ES-I3 (cell line): ENCODE data around the gene GPN1.

Experiments
- H3K36me3 ChIP-seq: 2 replicates; pipeline ENCODE4 v1.6.1; 2013; ENCODE audit warnings: mild to moderate bottlenecking, low read length, control low read depth, moderate library complexity; ENCODE audit not compliant: insufficient read depth
- H3K4me1 ChIP-seq: 2 replicates; pipeline ENCODE4 v1.6.1; 2013; ENCODE audit warnings: mild to moderate bottlenecking, control low read depth, low read length; ENCODE audit not compliant: insufficient read depth
- H3K9ac ChIP-seq: 2 replicates; pipeline ENCODE4 v1.6.1; 2013; ENCODE audit warnings: low read depth, mild to moderate bottlenecking, low read length, moderate library complexity
- H3K9me3 ChIP-seq: 2 replicates; pipeline ENCODE4 v1.6.1; 2013; ENCODE audit warnings: mild to moderate bottlenecking, low read length, moderate library complexity; ENCODE audit not compliant: control insufficient read depth, insufficient read depth

The GPN1 gene

DNA sequence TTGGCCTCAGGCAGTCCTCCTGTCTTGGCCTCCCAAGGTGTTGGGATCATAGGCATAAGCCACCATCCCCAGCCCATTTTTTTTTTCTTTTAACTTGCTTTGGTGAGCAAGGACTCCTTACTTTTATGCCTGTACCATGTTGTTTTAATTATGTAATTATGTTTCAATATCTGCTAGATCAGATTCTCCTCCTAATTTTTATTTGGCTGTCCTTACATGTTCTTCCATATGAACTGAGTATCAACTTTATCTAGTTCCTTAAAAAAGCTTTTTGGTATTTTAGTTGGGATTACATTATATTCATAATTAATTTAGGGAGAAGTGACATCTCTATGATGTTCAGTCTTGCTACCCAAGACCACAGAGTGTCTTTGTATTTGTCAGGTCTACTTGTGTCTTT, 16.3 kb downstream of the GPN1 start:
- Histone ChIP-seq H3K36me3 (peaks cover 13% of the 10 kb centered on the region), H3K9me3 (no peaks in the 10 kb centered on the region), H3K4me1 (no peaks in the 10 kb centered on the region)

DNA sequence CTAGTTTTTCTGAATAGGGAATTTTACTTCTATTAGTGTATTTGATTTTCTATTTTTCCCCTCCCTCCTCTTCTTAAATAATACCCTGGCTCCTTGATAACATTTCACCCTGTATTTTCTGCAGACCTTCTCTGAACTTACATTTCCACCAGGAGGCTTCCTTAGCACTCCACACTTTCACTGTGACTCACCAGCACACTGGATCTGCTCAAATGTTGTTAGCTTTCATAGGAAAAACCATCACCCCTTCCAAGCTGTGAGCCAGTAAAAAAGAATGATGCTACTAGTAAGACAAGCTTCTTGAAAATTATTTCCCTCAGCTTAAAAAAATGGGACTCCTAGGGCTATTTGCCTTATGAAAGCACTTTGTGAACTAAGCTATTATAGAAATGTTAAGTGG, 18.4 kb downstream of the GPN1 start:
- Histone ChIP-seq H3K9ac (no peak overlapping the region), H3K9me3 (no peaks in the 10 kb centered on the region), H3K36me3 (peaks cover 23% of the 10 kb centered on the region), H3K4me1 (no peaks in the 10 kb centered on the region)

More for the DNA sequence above, 16.3 kb downstream of the GPN1 start:
- H3K9ac ChIP-seq: no peak overlapping the region

DNA sequence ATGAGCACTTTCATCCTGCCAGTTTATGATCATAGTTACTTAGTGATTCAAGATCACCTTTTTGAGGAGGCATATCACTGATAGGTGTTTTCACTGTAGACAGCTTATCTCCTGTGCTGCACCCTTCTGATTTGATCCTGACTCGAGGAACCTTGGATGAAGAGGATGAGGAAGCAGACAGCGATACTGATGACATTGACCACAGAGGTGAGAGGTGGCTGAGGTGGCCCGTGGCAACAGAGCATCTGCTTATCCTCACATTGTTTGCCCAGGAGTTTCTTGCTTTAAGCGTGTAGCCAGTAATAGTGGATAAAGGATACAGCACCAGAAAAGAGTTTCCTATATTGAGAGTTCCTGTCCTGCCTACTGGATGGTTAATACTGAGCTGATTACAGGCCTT, 18.9 kb downstream of the GPN1 start:
- Histone ChIP-seq H3K36me3 (peaks cover 26% of the 10 kb centered on the region), H3K9ac (no peak overlapping the region), H3K9me3 (no peaks in the 10 kb centered on the region), H3K4me1 (no peaks in the 10 kb centered on the region)

DNA sequence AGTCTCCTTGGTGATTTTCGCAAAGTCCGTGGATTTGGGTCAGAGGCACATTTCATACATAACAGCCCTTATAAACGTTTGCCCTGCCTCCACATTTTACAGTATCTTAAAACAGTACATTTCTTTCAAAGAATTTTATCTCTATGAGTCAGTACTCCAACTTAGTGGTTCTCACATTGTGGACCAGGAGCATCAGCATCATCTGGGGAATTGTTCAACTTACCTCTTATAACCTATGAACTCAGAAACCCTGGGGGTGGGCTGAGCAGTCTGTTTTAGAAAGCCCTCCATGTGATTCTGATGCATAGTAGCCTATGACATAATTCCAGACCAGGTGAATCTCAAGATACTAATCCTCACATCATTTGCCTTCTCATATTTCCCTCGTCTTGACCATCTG, 22.2 kb downstream of the GPN1 start:
- Histone ChIP-seq H3K9me3 (no peaks in the 10 kb centered on the region), H3K36me3 (peaks cover 46% of the 10 kb centered on the region), H3K9ac (no peak overlapping the region), H3K4me1 (no peaks in the 10 kb centered on the region)

DNA sequence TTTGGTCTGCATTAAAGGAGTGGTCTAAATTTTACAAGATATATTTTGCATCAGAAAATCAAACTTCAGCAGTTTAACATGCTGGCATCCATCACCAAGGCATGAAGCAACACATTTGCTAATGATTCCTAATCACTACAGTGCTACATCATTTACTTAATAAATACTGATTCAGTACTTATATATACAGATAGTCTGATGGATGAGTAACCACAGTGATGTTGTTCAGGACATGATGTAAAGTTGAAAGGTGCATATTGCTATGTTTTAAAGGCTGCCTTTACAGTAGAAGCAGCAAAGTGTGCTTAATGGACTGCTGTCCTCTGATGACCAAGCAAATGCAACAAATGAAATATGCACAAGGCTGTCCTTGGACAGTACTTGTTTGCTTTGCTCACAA, 23.5 kb downstream of the GPN1 start:
- H3K4me1 ChIP-seq: no peaks in the 10 kb centered on the region
- peaks cover 46% of the 10 kb centered on the region for H3K36me3 ChIP-seq

DNA sequence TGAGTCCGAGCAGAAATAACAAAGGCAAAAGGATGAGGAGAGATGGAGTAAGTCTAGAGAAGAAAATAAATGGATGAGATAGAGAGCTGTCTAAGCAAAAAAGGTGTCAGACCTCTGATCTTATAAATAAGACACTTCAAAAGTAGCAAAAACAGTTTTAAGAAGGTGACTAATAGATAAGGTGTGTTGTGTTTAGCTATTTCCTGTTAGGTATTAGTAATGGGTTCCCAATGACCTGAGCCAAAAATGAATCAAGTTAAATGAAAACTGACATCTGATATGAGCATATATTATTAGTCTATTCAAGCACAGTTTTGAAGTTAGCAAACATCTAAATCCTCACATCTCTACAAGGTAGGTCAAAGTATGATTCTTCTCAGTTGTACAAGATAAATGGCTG, 23.9 kb downstream of the GPN1 start:
- no peak overlapping the region for H3K9ac ChIP-seq
- H3K36me3 ChIP-seq: peaks cover 45% of the 10 kb centered on the region
- no peaks in the 10 kb centered on the region for H3K9me3 ChIP-seq
- no peaks in the 10 kb centered on the region for H3K4me1 ChIP-seq

More for the DNA sequence above, 23.5 kb downstream of the GPN1 start:
- no peaks in the 10 kb centered on the region for H3K9me3 ChIP-seq
- H3K9ac ChIP-seq: no peak overlapping the region

DNA sequence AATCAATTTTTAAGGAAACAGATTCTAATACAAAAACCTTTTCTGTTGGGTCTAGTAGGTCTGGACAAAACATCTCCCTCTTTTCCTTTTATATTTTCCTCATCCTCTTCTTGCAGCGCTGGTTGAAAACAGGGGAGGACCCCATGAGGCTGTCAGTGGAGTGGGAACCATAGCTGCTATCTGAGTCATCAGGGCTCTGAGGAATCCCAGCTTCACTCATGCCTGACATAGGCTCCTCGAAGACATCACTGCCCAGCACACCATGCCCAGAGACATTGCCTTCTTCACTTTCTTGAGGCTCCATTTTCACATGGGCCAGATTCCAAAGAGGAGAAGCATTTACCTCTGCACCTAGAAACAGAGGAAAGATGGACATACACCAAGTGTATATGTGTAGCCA, 24.5 kb downstream of the GPN1 start:
- H3K36me3 ChIP-seq: peaks cover 40% of the 10 kb centered on the region

DNA sequence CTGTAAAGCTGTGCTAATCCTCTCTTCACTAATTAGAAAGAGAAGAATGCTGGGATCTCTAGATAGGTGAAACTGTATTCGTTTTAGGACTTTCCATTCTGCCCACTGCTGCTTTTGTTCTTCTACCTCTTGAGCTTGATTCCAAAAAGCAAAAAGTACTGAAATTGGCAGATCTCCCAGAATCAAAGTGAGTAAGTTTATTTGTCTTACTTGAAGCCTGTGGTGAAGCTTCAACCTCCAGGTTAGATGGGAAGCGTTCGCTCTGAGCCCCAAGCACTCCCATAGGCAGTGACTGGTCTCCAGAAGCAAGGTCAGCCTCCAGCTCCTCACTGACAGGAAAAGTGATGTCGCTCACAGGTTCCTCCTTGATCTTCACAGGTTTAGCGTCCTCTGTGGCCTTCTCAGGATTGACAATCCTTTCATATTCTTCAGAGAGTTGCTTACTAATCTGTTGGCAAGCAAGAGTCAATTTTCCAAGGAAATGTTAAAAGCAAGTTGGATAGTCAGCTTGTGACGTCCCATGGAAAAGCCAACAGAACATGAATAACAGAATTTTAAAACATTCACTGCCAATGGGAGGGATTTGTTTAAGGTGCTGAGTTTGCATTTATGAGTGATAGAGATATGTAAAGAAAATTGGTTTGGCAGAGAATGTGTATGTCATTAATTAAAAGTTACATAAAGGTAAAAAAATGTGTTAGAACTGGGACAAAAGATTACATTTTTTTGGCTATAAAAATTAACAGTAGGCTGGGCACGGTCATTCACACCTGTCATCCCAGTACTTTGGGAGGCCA, 26.5 kb downstream of the GPN1 start:
- Histone ChIP-seq H3K36me3 (peaks cover 37% of the 10 kb centered on the region), H3K9me3 (no peaks in the 10 kb centered on the region), H3K9ac (no peak overlapping the region), H3K4me1 (no peaks in the 10 kb centered on the region)

More for the DNA sequence above, 24.5 kb downstream of the GPN1 start:
- no peaks in the 10 kb centered on the region for H3K9me3 ChIP-seq
- no peaks in the 10 kb centered on the region for H3K4me1 ChIP-seq
- no peak overlapping the region for H3K9ac ChIP-seq

DNA sequence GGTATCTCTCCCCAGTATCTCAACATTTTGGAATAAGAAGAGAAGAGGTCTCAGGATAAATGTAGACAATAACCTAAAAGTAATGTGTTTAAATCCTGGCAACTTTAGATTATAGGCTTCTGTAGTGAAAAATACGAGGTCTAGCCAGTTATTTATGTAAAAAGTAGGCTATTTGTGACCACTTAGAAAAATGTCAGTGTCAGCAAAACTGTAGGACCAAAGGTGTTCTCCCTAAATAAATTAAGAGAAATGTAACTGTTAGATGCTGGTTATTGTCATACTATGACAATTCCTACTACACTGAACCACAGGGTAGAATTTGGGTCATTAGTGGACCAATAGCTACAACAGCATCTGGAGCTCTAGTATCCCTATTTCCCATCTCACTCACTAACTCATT, 32.5 kb downstream of the GPN1 start:
- H3K36me3 ChIP-seq: peaks cover 12% of the 10 kb centered on the region; the same call in 1 of the 2 replicates
- H3K9me3 ChIP-seq: no peaks in the 10 kb centered on the region
- 0 out of 2 replicates have a peak, but pooled peaks cover 5% of the 10 kb centered on the region for H3K4me1 ChIP-seq
- no peak overlapping the region for H3K9ac ChIP-seq

DNA sequence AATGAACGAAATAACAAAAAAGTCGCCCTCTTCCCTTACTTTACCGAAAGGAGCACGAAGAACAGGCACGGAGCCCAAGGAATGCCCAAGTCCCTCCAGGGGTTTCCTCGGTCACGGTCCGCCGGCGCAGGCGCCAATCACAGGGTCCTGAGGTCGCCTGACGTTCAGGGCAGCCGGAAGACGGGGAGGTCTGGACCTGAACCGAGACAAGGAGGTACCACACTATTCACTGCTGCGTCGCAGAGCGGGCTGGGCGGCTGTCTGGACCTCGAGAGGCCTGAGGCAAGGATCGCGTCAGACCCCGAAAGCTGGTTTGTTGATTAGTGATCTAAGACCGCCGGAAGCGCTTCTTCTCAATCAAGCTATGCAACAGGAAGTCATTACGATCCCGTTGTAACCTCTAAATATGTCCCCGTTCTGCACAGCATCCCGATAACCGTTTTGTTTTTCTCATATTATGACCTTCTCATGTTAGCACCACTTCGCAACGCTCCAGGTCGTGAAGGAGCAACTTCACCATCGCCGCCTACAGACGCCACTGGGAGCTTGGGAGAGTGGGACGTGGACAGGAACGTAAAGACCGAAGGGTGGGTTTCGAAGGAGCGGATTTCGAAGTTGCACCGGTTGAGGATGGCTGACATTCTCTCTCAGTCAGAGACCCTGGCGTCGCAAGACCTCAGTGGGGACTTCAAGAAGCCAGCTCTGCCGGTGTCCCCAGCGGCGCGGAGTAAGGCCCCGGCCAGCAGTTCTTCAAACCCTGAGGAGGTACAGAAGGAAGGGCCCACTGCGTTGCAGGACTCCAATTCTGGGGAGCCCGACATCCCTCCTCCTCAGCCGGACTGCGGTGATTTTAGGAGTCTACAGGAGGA, 34.7 kb downstream of the GPN1 start, which contains the start of the genes SLC4A1AP and SUPT7L:
TSS of gene SLC4A1AP (plus strand) at position 605 of the 869 bp plus-strand sequence. CDS start at position 631, 26 bp downstream.
TSS of gene SUPT7L (minus strand) at position 330 of the 869 bp plus-strand sequence. CDS start 1,422 bp downstream, outside the sequence.
- Histone ChIP-seq H3K4me1 (0 out of 2 replicates have a peak, but pooled peaks cover 5% of the 10 kb centered on the region), H3K9ac (peak within 1 kb of the TSS; percentile 71), H3K36me3 (peaks cover 9% of the 10 kb centered on the region; the same call in 1 of the 2 replicates), H3K9me3 (no peaks in the 10 kb centered on the region)

DNA sequence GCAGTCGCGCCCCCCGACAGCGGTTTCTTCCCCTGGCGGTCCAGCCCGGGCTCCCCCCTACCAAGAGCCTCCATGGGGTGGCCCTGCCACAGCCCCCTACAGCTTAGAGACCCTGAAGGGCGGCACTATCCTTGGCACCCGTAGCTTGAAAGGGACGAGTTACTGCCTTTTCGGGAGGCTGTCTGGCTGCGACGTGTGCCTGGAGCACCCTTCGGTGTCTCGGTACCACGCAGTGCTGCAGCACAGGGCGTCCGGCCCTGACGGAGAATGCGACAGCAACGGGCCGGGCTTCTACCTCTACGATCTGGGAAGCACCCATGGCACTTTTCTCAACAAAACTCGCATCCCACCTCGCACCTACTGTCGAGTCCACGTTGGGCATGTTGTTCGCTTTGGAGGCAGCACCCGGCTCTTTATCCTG, 35.3 kb downstream of the GPN1 start:
- Histone ChIP-seq H3K9me3 (no peaks in the 10 kb centered on the region), H3K36me3 (peaks cover 8% of the 10 kb centered on the region), H3K9ac (peak overlapping the region; percentile 71), H3K4me1 (0 out of 2 replicates have a peak, but pooled peaks cover 5% of the 10 kb centered on the region)

DNA sequence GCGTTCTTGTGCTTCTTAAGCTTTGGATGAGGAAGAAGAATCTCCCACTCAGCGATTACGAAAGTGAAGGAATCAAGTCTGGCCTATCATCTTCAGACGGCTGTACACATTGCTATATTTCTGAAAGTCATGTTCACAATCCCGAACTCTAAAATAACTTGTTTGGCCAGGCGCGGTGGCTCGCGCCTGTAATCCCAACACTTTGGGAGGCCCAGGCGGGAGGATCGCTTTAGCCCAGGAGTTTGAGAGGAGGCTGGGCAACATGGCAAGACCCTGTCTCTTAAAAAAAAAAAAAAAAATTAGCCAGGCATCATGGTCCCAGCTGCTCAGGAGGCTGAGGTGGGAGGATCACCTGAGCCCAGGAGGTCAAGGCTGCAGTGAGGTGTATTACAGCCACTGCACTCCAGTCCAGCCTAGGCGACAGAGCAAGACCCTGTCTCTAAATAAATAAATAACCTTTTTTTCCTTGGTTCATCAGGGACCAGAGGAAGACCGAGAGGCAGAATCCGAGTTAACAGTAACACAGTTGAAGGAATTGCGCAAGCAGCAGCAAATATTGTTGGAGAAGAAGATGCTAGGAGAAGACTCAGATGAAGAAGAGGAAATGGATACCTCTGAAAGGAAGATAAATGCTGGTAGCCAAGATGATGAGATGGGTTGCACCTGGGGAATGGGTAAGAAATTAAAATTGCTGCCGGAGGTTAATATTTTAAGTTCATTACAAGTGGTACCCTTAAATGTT, 35.9 kb downstream of the GPN1 start:
- H3K9me3 ChIP-seq: no peaks in the 10 kb centered on the region
- peak overlapping the region; percentile 71; the same call in 1 of the 2 replicates for H3K9ac ChIP-seq
- H3K4me1 ChIP-seq: 0 out of 2 replicates have a peak, but pooled peaks cover 5% of the 10 kb centered on the region
- peaks cover 12% of the 10 kb centered on the region for H3K36me3 ChIP-seq

DNA sequence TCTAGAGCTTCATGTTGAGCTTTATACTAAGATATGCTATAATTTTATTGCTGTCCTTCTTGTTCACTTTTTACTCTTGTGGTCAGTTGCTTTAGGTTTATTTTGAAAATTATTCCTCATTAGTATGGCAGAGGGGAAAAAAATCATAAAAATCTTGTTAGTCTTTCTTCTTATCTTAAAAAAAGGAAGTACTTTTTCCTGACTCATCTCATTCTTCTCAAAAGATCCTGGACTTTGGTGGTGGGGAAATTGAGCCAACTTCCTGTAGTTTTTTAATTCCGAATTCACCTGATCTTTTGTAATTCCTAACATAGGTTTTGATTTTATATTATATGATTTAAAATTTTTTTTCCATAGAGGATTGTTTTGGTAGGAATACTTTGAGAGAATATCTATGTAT, 38.6 kb downstream of the GPN1 start:
- Histone ChIP-seq H3K9me3 (no peaks in the 10 kb centered on the region), H3K36me3 (peaks cover 6% of the 10 kb centered on the region), H3K9ac (no peak overlapping the region), H3K4me1 (0 out of 2 replicates have a peak, but pooled peaks cover 3% of the 10 kb centered on the region)

DNA sequence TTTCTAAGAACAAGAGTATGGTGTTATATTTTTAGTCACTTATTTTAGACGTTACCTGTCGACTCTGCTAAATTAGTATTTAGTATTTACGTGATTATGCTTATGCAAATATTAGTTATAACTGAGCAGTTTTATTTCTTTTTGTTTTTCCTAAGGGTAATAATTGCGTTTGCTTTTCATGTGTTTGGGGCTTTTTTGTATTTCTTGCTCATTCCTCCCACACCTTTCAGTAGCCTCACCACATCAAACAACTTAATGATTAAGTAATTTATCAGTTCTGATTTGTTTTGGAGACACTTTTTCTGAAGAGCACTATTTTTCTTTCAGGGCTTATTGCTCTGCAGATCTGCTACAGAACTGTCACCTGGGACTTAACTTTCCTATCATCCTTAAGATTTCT, 42.4 kb downstream of the GPN1 start:
- H3K9ac ChIP-seq: no peak overlapping the region
- H3K4me1 ChIP-seq: no peaks in the 10 kb centered on the region
- H3K9me3 ChIP-seq: no peaks in the 10 kb centered on the region
- H3K36me3 ChIP-seq: peaks cover 6% of the 10 kb centered on the region
